Type B pancreatic cell (in vitro differentiated cells): Measurements from ENCODE around the gene HEATR5A. TPM values are rescaled to one million over a fixed set of nuclear protein-coding genes. Genes with fewer than 3 reads are reported as not detected.

Experiments
- total RNA-seq: library from RNA; stranded (reverse); gene quantifications from 2 replicates; pipeline ENCODE4 v1.2.1, GENCODE V29; 2021; ENCODE audit warnings: low replicate concordance

The HEATR5A gene
- total RNA-seq, 1 donor from 2014 or later: 26.3 TPM

Other genes with a start within 250 kb of the HEATR5A start
- 138 and 143 TPM in 2 replicates for gene HECTD1, start 212.8 kb downstream of the HEATR5A start, total RNA-seq
- gene DTD2, start 37.0 kb upstream of the HEATR5A start, total RNA-seq: 23.2 and 26.5 TPM in 2 replicates
- gene GPR33, start 67.5 kb upstream of the HEATR5A start, total RNA-seq: not detected in 2 replicates
- gene NUBPL, start 140.9 kb upstream of the HEATR5A start, total RNA-seq: 14.5 and 16.5 TPM in 2 replicates